Colon (tissue), 2 donors: ENCODE results near the gene MRS2.

ENCODE experiments used
- FAIRE-seq: peaks from 2 replicates; lab custom pipeline; 2012; peaks lifted over from hg19 to GRCh38; lab: Jason Lieb, UNC
- donor health status: control.
- donor health status: control.

MRS2 gene

DNA sequence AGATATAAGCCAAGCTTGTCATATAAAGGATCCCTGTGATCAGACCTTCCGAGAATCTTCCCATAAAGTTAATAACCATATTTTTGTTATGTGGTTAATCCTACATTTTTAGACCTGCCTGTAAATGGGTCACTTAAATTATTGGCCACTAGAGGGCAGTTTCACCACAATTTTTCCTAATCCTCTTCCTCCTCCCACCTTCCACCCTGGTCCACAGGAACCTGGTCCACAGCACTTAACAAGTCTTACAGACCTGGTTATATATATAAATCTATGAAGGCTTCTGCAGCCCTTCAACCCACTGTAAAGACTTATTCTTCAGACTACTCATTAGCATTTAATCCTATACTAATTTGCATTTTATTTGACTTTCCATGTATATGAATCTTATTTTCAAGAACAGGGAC, 28.3 kb downstream of the MRS2 start:
- no peak for FAIRE-seq

DNA sequence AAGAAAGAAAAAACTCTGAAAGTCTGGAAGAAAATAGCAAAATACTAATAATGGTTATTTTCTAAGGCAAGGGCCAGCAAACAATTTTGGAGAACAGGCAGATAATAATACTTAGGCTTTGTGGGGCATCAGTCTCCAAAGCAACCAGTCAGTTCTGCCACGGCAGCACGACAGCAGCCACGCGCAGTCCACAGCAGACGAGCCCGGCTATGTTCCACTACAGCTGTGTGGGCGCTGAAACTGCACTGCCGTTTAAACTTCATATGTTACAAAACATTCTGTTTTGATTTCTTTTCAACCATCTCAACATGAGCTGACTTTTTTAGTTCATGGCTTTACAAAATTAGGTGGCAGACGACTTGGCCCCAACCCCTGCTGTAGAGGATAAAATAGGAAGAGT, 29.9 kb downstream of the MRS2 start:
- FAIRE-seq: no peak

DNA sequence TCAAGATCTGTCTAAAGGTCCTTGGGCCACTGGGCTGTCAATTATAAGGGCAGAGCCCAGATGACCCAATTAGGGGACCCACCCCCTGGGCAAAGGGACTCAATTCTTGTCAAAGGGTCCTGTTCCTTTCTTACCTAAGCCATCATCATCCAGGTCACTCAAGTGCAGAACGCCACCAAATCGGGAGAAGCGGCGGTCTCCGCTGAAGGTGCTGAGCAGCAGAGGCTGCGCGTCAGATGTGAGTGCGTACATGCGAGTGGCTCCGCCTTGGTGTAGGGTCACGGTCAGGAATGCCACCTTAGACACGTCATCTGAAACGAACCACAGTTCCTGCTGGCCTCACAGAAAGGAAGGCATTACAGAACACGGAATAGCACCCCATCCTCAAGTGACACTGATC, 34.2 kb downstream of the MRS2 start:
- FAIRE-seq: no peak

- FAIRE-seq: no peak
Observed at GRCh38 chr6:24439858-24440539, 37.3 kb downstream of the MRS2 start.

DNA sequence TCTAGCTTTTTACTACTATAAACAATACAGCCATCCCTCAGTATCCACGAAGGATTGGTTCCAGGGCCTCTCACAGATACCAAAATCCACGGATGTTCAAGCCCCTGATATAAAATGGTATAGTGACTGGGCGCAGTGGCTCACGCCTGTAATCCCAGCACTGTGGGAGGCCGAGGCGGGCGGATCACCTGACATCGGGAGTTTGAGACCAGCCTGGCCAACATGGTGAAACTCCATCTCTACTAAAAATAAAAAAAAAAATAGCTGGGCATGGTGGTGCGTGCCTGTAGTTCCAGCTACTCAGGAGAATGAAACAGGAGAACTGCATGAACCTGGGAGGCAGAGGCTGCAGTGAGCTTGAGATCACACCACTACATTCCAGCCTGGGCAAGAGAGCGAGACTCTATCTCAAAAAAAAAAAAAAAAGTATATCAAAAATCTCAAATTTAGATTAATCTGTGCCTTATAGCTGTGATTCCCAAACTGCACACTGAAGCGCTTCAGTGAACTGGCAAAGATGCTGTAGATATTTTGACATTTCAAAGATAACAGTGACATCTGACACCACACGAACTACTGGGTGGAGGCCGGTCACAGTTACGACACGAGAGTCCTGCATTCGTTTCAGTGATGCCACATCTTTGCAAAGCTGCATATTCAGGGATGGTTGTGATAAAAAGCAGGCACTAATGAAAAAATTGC, 38.3 kb downstream of the MRS2 start:
- FAIRE-seq: no peak

- no peak for FAIRE-seq
Observed at GRCh38 chr6:24441599-24441904, 38.8 kb downstream of the MRS2 start.

GRCh38 chr6:24444588-24444987, 41.9 kb downstream of the MRS2 start:
- FAIRE-seq: no peak

DNA sequence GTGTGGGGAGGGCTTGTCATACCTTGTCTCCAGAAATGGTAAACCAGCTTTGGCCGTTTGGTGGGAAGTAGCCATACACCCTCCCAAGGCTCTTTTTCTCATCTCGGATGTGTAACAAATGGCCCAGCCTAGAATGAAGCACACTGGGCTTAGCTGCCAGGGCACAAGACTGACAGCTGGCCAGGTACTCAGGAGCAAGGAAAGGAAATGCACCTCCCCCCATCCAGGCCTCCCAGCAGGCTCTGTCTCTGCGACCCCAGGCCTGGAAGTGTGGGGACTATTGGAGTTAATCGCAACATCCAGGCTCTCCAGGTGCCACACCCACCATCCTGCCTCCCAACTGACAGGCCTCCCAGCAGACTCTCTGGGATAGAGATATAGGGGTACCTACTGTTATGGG, 43.0 kb downstream of the MRS2 start:
- FAIRE-seq: no peak

GRCh38 chr6:24446670-24447069, 43.9 kb downstream of the MRS2 start:
- no peak for FAIRE-seq

DNA sequence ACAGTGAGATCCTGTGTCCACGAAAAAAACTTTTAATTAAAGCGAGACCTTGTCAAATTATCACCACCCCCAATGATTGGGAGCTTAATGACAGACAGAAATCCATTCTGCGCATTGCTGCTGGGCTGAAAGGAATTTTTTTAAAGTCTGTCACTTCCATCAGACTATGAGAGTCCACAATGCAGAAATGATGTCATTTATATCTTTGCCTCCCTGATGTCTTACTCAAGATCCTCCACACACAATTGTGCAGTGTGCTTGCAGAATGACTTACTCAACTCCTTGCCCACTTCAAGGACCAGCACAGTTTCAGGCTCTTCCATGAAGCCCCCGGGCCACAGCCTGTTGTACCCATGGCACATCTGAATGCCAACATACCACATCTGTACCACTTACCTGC, 45.7 kb downstream of the MRS2 start:
- no peak for FAIRE-seq

DNA sequence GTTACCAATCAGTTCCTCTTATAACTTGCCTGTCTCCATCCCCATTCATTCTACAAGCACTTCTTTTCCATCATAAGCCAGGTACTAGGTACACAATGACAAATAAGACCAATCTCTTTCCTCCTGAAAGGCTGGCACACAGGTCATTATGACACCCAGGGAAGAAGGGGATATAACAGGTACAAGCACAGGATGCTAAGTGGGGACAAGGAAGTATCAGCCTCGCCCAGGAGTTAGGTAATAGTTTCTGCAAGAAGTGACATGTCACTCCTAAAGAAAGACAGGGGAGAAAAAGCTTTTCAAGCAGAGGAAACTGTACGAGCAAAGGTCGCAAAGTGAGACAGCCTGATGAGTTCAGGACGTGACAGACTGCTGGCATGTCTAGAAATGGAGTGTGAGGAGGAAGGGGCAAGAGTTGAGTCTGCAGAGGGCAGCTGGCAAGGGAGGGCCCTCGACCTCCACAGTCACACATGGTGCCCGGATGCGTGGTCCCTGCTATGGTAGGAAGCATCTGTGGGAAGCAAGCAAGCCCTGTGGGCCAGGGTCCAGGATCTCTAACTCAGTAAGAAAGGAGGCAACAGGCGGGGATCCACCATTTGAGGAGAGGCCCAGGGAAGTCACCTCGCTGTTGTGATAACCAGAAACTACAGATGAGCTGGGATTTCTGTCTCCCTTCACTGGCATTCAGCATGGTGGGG, 46.2 kb downstream of the MRS2 start:
- FAIRE-seq: no peak

- FAIRE-seq: no peak
Observed at GRCh38 chr6:24451581-24452388, 49.0 kb downstream of the MRS2 start.

- FAIRE-seq: no peak
Observed at GRCh38 chr6:24453921-24454320, 51.2 kb downstream of the MRS2 start.

DNA sequence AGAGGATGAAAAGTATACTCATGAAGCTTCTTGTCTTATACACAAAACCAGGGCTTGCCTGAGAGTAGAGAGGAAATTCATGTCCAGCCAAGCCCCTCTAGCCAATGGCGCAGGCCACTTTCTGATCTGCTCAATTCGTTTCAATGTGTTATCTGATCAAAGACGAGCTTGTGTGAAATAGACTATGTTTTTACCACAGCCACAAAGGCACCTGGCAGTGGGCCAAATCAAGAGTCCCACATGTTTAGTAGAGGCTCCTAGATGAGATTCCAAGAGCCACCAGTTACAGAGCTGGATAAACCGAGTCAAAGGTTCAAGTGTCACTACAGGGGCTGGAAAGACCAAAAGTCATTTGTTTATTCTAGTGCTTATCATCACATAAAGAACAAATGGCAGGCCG, 51.7 kb downstream of the MRS2 start:
- FAIRE-seq: no peak

GRCh38 chr6:24455061-24455460, 52.3 kb downstream of the MRS2 start:
- no peak for FAIRE-seq

- FAIRE-seq: no peak
Observed at GRCh38 chr6:24458134-24458533, 55.4 kb downstream of the MRS2 start.

GRCh38 chr6:24458941-24459340, 56.2 kb downstream of the MRS2 start:
- FAIRE-seq: no peak

DNA sequence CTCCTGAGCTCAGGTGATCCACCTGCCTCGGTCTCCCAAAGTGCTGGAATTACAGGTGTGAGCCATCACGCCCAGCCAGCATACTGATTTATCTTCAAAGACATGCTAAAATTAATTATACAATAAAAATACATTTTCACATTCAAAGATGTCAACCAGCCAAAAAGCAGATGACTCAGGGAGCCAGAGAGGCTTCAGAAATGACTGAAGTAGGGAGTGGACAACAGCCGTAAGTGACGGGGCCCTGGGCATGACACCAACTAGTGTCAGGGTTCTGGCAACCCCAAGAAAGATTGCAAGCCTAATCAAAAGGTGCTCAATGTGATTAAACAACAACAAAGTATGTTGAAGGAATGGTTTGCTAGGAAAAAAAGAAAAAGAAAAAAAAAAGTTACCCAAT, 58.2 kb downstream of the MRS2 start:
- no peak for FAIRE-seq

DNA sequence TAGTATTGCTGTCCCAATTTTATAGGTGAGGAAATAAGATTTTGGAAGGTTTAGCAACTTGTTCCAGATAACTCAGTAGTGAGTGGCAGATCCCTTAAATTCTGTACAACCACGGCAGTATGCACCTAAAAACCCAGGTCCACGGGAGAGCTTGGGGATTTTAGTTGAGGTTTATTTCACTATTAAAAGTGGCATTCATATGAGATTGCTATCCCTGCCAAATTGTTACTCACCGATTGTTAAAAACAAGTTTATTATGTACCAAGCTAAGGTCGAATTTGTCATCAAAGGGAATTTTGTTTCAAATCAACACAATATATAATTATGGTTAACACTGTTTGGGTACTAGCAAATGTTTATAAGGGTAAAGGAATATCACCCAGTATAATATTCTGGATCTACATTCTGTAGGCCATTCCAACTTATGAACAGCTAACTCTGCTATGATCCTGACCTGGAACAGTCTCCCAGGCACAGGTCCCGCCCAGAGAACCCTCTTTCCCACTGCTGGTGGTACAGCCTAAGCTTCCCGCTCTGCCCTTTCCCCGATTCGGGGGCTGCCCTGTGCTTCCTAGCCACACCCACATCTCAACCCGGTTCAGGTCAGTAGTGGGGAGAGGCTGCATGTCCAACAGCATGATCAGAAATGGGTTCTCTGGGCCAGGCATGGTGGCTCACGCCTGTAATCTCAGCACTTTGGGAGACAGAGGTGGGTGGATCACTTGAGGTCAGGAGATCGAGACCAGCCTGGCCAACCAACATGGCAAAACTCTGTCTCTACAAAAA, 61.7 kb downstream of the MRS2 start:
- FAIRE-seq: no peak

- no peak for FAIRE-seq
Observed at GRCh38 chr6:24469811-24470210, 67.1 kb downstream of the MRS2 start.

DNA sequence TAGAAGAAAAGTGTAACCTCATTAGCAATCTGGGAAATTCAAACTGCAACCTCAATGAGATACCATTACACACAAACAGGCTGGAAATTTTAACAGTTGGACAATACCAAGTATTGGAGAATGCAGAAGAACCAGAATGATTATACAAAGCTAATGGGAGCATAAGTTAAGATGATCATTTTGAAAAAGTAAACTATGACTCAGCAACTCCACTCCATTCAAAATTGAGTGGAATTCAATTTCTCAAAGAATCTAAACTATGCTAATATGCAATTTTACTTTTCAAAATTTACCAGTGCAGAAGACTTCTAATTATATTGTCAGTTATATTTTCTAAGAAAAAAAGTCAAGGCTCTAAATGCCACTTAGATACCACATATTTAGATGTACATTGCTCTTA, 69.4 kb downstream of the MRS2 start:
- FAIRE-seq: no peak
